ENCODE data around the gene GALNT10.

DNA sequence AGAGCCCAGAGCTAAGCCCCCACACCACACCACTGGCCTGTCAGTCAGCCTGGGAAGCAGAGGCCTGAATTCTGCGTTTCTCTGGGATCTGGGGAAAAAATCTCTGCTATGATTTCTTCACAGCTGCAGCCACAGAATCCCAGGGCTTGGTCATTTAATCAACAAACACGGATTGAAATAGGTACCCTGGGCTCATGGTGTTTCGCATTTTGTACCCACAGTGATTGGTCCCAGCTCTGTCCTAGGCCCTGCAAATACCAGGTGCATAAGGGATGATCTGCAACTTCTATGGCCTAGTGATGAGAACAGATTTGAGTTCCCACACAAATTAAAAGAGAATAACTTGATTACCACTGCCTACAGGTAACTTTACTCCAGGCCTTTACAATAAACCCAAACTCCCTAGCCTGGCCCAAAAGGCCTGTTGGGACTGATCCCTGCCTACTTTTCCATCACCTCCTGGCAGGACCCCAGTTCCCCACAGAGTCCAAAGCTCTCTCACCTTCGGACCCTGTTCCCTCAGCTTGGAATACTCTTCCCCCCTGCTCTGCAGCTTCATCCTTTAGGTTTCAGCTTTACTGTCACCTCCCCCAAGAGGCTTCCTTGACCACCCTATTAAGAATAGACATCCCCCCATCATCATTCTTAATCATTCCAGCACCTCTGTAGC is 240.6 kb downstream of the GALNT10 start:
- TF ChIP-seq EP300 (IDR thresholded peaks at IDR 0.05; ENCODE audit: borderline replicate concordance in 1 of 2, low read depth in 2 of 2, low read length in 2 of 2), result no peak
- TF ChIP-seq POLR2A (IDR thresholded peaks at IDR 0.05; ENCODE audit: control extremely low read depth in 1 of 2, low read depth in 2 of 2, low read length in 2 of 2), result no peak
- TF ChIP-seq, protein P1, sequence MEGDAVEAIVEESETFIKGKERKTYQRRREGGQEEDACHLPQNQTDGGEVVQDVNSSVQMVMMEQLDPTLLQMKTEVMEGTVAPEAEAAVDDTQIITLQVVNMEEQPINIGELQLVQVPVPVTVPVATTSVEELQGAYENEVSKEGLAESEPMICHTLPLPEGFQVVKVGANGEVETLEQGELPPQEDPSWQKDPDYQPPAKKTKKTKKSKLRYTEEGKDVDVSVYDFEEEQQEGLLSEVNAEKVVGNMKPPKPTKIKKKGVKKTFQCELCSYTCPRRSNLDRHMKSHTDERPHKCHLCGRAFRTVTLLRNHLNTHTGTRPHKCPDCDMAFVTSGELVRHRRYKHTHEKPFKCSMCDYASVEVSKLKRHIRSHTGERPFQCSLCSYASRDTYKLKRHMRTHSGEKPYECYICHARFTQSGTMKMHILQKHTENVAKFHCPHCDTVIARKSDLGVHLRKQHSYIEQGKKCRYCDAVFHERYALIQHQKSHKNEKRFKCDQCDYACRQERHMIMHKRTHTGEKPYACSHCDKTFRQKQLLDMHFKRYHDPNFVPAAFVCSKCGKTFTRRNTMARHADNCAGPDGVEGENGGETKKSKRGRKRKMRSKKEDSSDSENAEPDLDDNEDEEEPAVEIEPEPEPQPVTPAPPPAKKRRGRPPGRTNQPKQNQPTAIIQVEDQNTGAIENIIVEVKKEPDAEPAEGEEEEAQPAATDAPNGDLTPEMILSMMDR (IDR thresholded peaks at IDR 0.05; ENCODE audit: control extremely low read depth in 1 of 3, insufficient read depth in 1 of 3, low read depth in 1 of 3, low read length in 3 of 3), result no peak
- no peak for TF ChIP-seq TBP (IDR thresholded peaks at IDR 0.05; ENCODE audit: low read depth, low read length)
- TF ChIP-seq EGR1 (IDR thresholded peaks at IDR 0.05; ENCODE audit: borderline replicate concordance, low read depth, low read length), result no peak
- no peak for TF ChIP-seq ASH2L (IDR thresholded peaks at IDR 0.05; ENCODE audit: low read length)
- no peak for TF ChIP-seq NRF1 (IDR thresholded peaks at IDR 0.05; ENCODE audit: low read depth, low read length)
- no peak for TF ChIP-seq YY1 (IDR thresholded peaks at IDR 0.05; ENCODE audit: low read depth, low read length)
- no peak for TF ChIP-seq PHF8 (conservative IDR thresholded peaks at IDR 0.05; ENCODE audit: low read depth, low read length)
- TF ChIP-seq SP2 (IDR thresholded peaks at IDR 0.05; ENCODE audit: low read length), result no peak
- no peak for TF ChIP-seq RNF2 (IDR thresholded peaks at IDR 0.05; ENCODE audit: borderline replicate concordance, low read depth, low read length, missing control alignments, poor library complexity, severe bottlenecking)
